WI38 (cell line): Measurements from ENCODE around the gene POLR1G.
"Not testable (repeated sequence)": the region's sequence is repeated elsewhere in the genome, so short reads cannot be mapped to it uniquely, and the experiment has no call there.

Source experiments
- H3K4me3 ChIP-seq: 2 replicates; pipeline ENCODE4 v1.5.1; 2011; ENCODE audit warnings: low read depth, mild to moderate bottlenecking, control low read depth, low read length
- CTCF ChIP-seq: IDR thresholded peaks from 2 replicates; pipeline ENCODE4 v1.5.1; 2012; ENCODE audit warnings: low read depth, mild to moderate bottlenecking, control low read depth, low read length

Gene POLR1G

DNA sequence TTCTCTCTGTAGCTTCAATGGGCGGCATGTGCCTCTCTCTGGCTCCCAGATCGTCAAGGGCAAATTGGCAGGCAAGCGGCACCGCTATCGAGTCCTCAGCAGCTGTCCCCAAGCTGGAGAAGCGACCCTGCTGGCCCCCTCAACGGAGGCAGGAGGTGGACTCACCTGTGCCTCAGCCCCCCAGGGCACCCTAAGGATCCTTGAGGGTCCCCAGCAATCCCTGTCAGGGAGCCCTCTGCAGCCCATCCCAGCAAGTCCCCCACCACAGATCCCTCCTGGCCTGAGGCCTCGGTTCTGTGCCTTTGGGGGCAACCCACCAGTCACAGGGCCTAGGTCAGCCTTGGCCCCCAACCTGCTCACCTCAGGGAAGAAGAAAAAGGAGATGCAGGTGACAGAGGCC lies 1.7 kb downstream of the POLR1G start:
- no peak overlapping the region for H3K4me3 ChIP-seq
- TF ChIP-seq CTCF = no peak

- TF ChIP-seq CTCF = no peak
- no peak overlapping the region for H3K4me3 ChIP-seq
These were observed 2.5 kb downstream of the POLR1G start for GRCh38 chr19:45408830-45409556.

DNA sequence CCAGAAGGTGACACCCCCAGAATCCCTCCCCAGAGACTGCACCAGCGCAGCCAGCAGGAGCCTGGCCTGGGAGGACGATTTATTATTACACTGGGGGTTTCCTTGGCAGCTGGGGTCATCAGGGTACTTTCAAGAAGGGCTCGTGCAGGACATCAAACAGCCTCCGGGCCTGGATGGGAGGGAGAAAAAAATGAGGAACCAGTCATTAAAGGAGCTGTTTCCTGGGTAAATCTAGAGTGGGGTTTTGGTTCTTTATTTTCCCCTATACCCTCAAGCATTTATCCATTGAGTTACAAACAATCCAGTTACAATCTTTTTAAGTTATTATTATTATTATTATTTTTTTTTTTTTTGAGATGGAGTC lies 3.1 kb downstream of the POLR1G start:
- no peak for TF ChIP-seq CTCF

GRCh38 chr19:45410330-45410729 lies 3.9 kb downstream of the POLR1G start:
- not testable (repeated sequence) for H3K4me3 ChIP-seq

More for the DNA sequence above, 3.1 kb downstream of the POLR1G start:
- no peak overlapping the region for H3K4me3 ChIP-seq

DNA sequence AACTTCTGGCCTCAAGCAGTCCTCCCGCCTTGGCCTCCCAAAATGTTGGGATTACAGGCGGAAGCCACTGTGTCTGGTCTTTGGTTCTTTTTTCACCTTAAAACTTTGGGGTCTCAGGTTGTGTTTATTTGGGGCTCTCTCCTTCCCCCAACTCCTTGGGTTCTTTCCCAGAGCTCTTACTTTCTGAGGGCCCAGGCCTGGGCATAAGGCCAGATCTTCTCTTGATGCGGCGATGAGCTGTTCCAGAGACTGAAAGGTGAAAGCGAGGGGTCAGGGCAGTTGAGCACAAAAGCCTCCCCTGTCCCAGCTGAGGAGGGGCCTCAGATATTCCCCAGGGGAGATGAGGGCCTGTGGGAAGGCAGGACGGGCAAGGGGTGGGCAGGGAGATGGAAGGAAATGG lies 7.1 kb downstream of the POLR1G start:
- no peak for TF ChIP-seq CTCF
- no peak overlapping the region for H3K4me3 ChIP-seq

DNA sequence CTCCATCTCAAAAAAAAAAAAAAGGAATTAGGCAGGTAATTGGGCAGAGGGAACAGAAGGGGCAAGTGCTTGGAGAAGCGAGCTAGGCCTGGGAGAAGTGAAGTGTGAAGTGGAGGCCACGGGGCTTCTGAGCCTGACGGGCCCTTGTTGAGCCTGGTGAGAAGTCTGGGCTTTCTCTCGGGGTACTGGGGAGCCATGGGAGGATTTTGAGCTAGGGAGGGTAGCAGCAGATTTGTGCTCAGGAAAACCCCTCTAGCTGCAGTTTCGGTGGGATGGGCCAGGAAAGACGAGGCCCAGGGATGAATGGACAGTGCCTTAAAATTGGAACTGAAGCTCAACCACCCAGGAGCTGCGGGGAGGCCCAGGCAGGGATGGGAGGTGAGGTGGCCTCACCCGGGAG lies 8.0 kb downstream of the POLR1G start:
- no peak overlapping the region for H3K4me3 ChIP-seq
- TF ChIP-seq CTCF = no peak

GRCh38 chr19:45417151-45417550 lies 10.7 kb downstream of the POLR1G start:
- no peak for TF ChIP-seq CTCF

GRCh38 chr19:45418802-45419201 lies 12.4 kb downstream of the POLR1G start:
- no peak overlapping the region for H3K4me3 ChIP-seq

More at GRCh38 chr19:45417151-45417550, 10.7 kb downstream of the POLR1G start:
- no peak overlapping the region for H3K4me3 ChIP-seq

More at GRCh38 chr19:45418802-45419201, 12.4 kb downstream of the POLR1G start:
- TF ChIP-seq CTCF = no peak
